GM12878 (cell line): ENCODE results near the gene LRCH4. TPM values are rescaled to one million over a fixed set of nuclear protein-coding genes. Genes with fewer than 3 reads are reported as not detected.
"Not testable (repeated sequence)": the region's sequence is repeated elsewhere in the genome, so short reads cannot be mapped to it uniquely, and the experiment has no call there.

Experiments
- ATAC-seq: fragments of 200-7000 bp; cut with Tn5 transposase; 3 replicates; pipeline ENCODE4 v1.9.1; 2020; ENCODE audit warnings: mild to moderate bottlenecking, moderate library complexity
- BruUV-seq: library from RNA; stranded (reverse); fragments of 400-500 nt; replicated peaks from 2 replicates; lab custom pipeline; 2021; lab: Mats Ljungman, UMichigan
- CTCF ChIA-PET: fragments of 300-600 bp; sonication (Branson Sonifier 250); formaldehyde crosslinking; extraction: SDS; loops from one replicate; lab custom pipeline; 2021; ENCODE audit warnings: inconsistent platforms; lab: Yijun Ruan, JAX
- POLR2A ChIA-PET: fragments of 350-600 bp; formaldehyde crosslinking; extraction: SDS; loops from one replicate; lab custom pipeline; 2021; ENCODE audit warnings: inconsistent platforms; lab: Charles Lee
- RAD21 ChIA-PET: fragments of 300-600 bp; sonication (Branson Sonifier 250); formaldehyde crosslinking; loops from one replicate; lab custom pipeline; 2023; ENCODE audit warnings: antibody characterized with exemption; ENCODE audit not compliant: unreplicated experiment; lab: Charles Lee
- SMC1A ChIA-PET: fragments of 300-600 bp; sonication (Branson Sonifier 250); formaldehyde crosslinking; loops from one replicate; lab custom pipeline; 2023; ENCODE audit not compliant: unreplicated experiment, uncharacterized antibody; lab: Charles Lee
- DNase-seq: peaks from one replicate; pipeline ENCODE4 v3.0.0-alpha.2; 2011; ENCODE audit warnings: low read depth, low spot score
- FAIRE-seq: peaks from 3 replicates; lab custom pipeline; 2011; peaks lifted over from hg19 to GRCh38; lab: Jason Lieb, UNC
- H2AFZ ChIP-seq: 2 replicates; pipeline ENCODE4 v1.6.0; 2011; ENCODE audit warnings: low read depth, low read length, control low read depth; ENCODE audit not compliant: control insufficient read depth
- H3K27ac ChIP-seq: 2 replicates; pipeline ENCODE4 v1.5.1; 2011; ENCODE audit warnings: control low read depth; ENCODE audit not compliant: control insufficient read depth, insufficient read depth
- H3K27me3 ChIP-seq, 2 experiments: replicated peaks in 1 of 2; 2 replicates each; pipeline versions ENCODE4 v1.6.0 to v1.6.1; 2011; ENCODE audit warnings: low read length in 1 of 2; ENCODE audit not compliant: control insufficient read depth in 2 of 2, insufficient read depth in 2 of 2
- H3K36me3 ChIP-seq, 2 experiments: 2 replicates each; pipeline ENCODE4 v1.5.1; 2011; ENCODE audit warnings: low read length in 1 of 2; ENCODE audit not compliant: control insufficient read depth in 2 of 2, insufficient read depth in 2 of 2
- H3K4me1 ChIP-seq: 2 replicates; pipeline ENCODE4 v1.6.1; 2011; ENCODE audit warnings: mild to moderate bottlenecking, low read length, moderate library complexity, mixed read lengths; ENCODE audit not compliant: control insufficient read depth, insufficient read depth
- H3K4me2 ChIP-seq: 2 replicates; pipeline ENCODE4 v1.6.0; 2011; ENCODE audit warnings: control low read depth; ENCODE audit not compliant: control insufficient read depth, insufficient read depth
- H3K4me3 ChIP-seq: fragments of 200-600 bp; sonication (generic); 2 replicates; pipeline ENCODE4 v1.5.1; 2016
- H3K79me2 ChIP-seq: 2 replicates; pipeline ENCODE4 v1.6.0; 2011; ENCODE audit warnings: low read length; ENCODE audit not compliant: control insufficient read depth, insufficient read depth
- H3K9ac ChIP-seq: 2 replicates; pipeline ENCODE4 v1.8.0; 2011; ENCODE audit warnings: low read length, control low read depth, mixed read lengths; ENCODE audit not compliant: control insufficient read depth, insufficient read depth
- H3K9me3 ChIP-seq: replicated peaks from 3 replicates; pipeline ENCODE4 v1.5.1; 2011; ENCODE audit warnings: mild to moderate bottlenecking, low read length; ENCODE audit not compliant: control insufficient read depth, insufficient read depth
- H4K20me1 ChIP-seq: 2 replicates; pipeline ENCODE4 v1.6.0; 2011; ENCODE audit not compliant: control insufficient read depth, insufficient read depth
- WGBS: methylation state at CpG from one replicate; pipeline ENCODE4 v1.1.6; 2016; ENCODE audit warnings: low lambda C conversion rate; ENCODE audit not compliant: insufficient replicate concordance, insufficient coverage; ENCODE audit errors: missing lambda C conversion rate; 5-methylcytosine and 5-hydroxymethylcytosine counted together
- in situ Hi-C: fragments of 300-500 bp; cut with MboI; formaldehyde crosslinking; loops from 9 replicates; pipeline ENCODE4 v1.14.3; 2018; ENCODE audit warnings: mixed read lengths
- intact Hi-C: fragments of 100-400 bp; cut with micrococcal nuclease; formaldehyde crosslinking; loops from one replicate; pipeline ENCODE4 v1.14.2; 2022; ENCODE audit not compliant: unreplicated experiment
- polyA plus RNA-seq, 11 experiments: library from polyadenylated mRNA; depleted of rRNA in 4 of 11; unstranded in 6 of 11; stranded (reverse) in 5 of 11; fragments of >200 nt; fragmentation: Nextera tagmentation in 4 of 11; fragmentation: Illumina TruSeq in 1 of 11; extraction: Ambion mirVana in 4 of 11; extraction: Trizol in 1 of 11; gene quantifications; 1 replicate in 1 of 11; 2 replicates in 10 of 11; pipeline versions ENCODE4 v1.2.1 to v1.2.3, GENCODE V29; 2011 to 2016; ENCODE audit warnings: inconsistent platforms in 2 of 11, missing spikeins in 2 of 11, low read depth in 1 of 11
- small RNA-seq: library from RNA; depleted of rRNA; stranded (forward); fragments of <200 nt; gene quantifications from one replicate; pipeline ENCODE3, GENCODE V24; 2014
- total RNA-seq, 4 experiments: library from RNA; depleted of rRNA in 3 of 4; stranded (reverse); fragments of >200 nt in 3 of 4; fragmentation: Illumina TruSeq in 1 of 4; extraction: Trizol in 1 of 4; gene quantifications; 2 replicates each; pipeline versions ENCODE4 v1.2.1 to v1.2.3, GENCODE V29; 2013 to 2021

Gene LRCH4
- total and polyA plus RNA-seq, 10 of the 15 experiments (the other 5 are each of a cell fraction or from before 2014, with no cell fraction given), result 0.58 to 96.7 (median 28.4) TPM

- intact Hi-C loops, H3K27me3 ChIP-seq, H3K4me3 ChIP-seq, in situ Hi-C loops, ATAC-seq, H3K36me3 ChIP-seq, H3K9me3 ChIP-seq, DNase-seq, BruUV-seq, H3K9ac ChIP-seq, H3K79me2 ChIP-seq, FAIRE-seq, H4K20me1 ChIP-seq: not testable (repeated sequence)
- POLR2A ChIA-PET, result interaction anchor here (0.5 to 1.7 kb wide), 6 partner anchors 10 to 1889 kb away, joined by 3 to 9 read pairs (median 4); partner anchors contain the start of gene AGFG2
- CTCF ChIA-PET, result interaction anchor here (0.9 to 2.0 kb wide), 9 partner anchors 10 to 50 kb away, joined by 3 to 10 read pairs (median 4); partner anchors contain the start of gene AGFG2
- SMC1A ChIA-PET, result interaction anchor here (0.6 to 2.3 kb wide), 6 partner anchors 10 to 22 kb away, joined by 3 to 24 read pairs (median 4); partner anchors contain the start of gene AGFG2
- peak overlapping the region; percentile 17; the same call in 1 of the 2 replicates for H3K4me2 ChIP-seq
- H2AFZ ChIP-seq, result peak overlapping the region; percentile 60
- H3K27ac ChIP-seq, result peak overlapping the region; percentile 70
- 94% methylated on average over 9 of the region's 12 CpGs for WGBS
- RAD21 ChIA-PET, result interaction anchor here (0.7 to 2.8 kb wide), 8 partner anchors 10 to 58 kb away, joined by 3 to 13 read pairs (median 7); partner anchors contain the start of genes AGFG2, FBXO24 and LRCH4
- H3K4me1 ChIP-seq, result peaks cover 17% of the 10 kb centered on the region
Observed at GRCh38 chr7:100528108-100528866, 57.6 kb downstream of the LRCH4 start.

Small RNAs within 50 kb of the gene (small RNA-seq; reads per million reads assigned to genes)
- gene RN7SL416P (not detected), gene SAP25 (0.12 reads per million)

Other genes starting within 250 kb of the LRCH4 start
Only the 7 nearest of the 21 such genes appear.
- gene AGFG2, start 46.9 kb downstream of the LRCH4 start, total RNA-seq (2014; rRNA removed), result 47.8 and 60.3 TPM in 2 replicates
- gene AGFG2, start 46.9 kb downstream of the LRCH4 start, total RNA-seq (2014; rRNA removed; fragmentation: Illumina TruSeq; extraction: Trizol), result 14.9 and 18.0 TPM in 2 replicates
- 71.5 and 75.1 TPM in 2 replicates for gene AGFG2, start 46.9 kb downstream of the LRCH4 start, total RNA-seq (2021)
- gene AGFG2, start 46.9 kb downstream of the LRCH4 start, polyA plus RNA-seq (2011; rRNA removed), result 10.2 and 24.2 TPM in 2 replicates
- gene AGFG2, start 46.9 kb downstream of the LRCH4 start, polyA plus RNA-seq (2014; fragmentation: Illumina TruSeq; extraction: Trizol), result 6.6 and 15.6 TPM in 2 replicates
- gene AGFG2, start 46.9 kb downstream of the LRCH4 start, polyA plus RNA-seq (2014; fragmentation: Nextera tagmentation; extraction: Ambion mirVana), result 1 to 10 TPM in 1 of 2 experiments, under 1 TPM in 1; 0.90 to 1.1 TPM
- 47.0 and 50.2 TPM in 2 replicates for gene AGFG2, start 46.9 kb downstream of the LRCH4 start, polyA plus RNA-seq (2014; rRNA removed)
- 10 to 100 TPM; 26.7 to 27.0 TPM for gene AGFG2, start 46.9 kb downstream of the LRCH4 start, polyA plus RNA-seq (2016; fragmentation: Nextera tagmentation; extraction: Ambion mirVana)
- gene SAP25, start 12.2 kb downstream of the LRCH4 start, total RNA-seq (2014; rRNA removed), result 1.8 and 1.9 TPM in 2 replicates
- 0.18 and 0.83 TPM in 2 replicates for gene SAP25, start 12.2 kb downstream of the LRCH4 start, total RNA-seq (2014; rRNA removed; fragmentation: Illumina TruSeq; extraction: Trizol)
- 7.0 and 8.3 TPM in 2 replicates for gene SAP25, start 12.2 kb downstream of the LRCH4 start, total RNA-seq (2021)
- gene SAP25, start 12.2 kb downstream of the LRCH4 start, polyA plus RNA-seq (2011; rRNA removed), result 0.19 and 0.60 TPM in 2 replicates
- 0.15 TPM in 1 of 2 replicates, not detected in the other for gene SAP25, start 12.2 kb downstream of the LRCH4 start, polyA plus RNA-seq (2014; fragmentation: Illumina TruSeq; extraction: Trizol)
- 1 to 10 TPM in 1 of 2 experiments, under 1 TPM in 1; 0.14 to 1.1 TPM for gene SAP25, start 12.2 kb downstream of the LRCH4 start, polyA plus RNA-seq (2014; fragmentation: Nextera tagmentation; extraction: Ambion mirVana)
- 8.6 and 12.5 TPM in 2 replicates for gene SAP25, start 12.2 kb downstream of the LRCH4 start, polyA plus RNA-seq (2014; rRNA removed)
- gene SAP25, start 12.2 kb downstream of the LRCH4 start, polyA plus RNA-seq (2016; fragmentation: Nextera tagmentation; extraction: Ambion mirVana), result 1 to 10 TPM; 1.1 to 2.8 TPM
- 0.11 and 0.16 TPM in 2 replicates for gene FBXO24, start 199 bp upstream of the LRCH4 start, total RNA-seq (2014; rRNA removed)
- gene FBXO24, start 199 bp upstream of the LRCH4 start, total RNA-seq (2014; rRNA removed; fragmentation: Illumina TruSeq; extraction: Trizol), result 0.23 and 0.31 TPM in 2 replicates
- not detected in 2 replicates for gene FBXO24, start 199 bp upstream of the LRCH4 start, total RNA-seq (2021)
- gene FBXO24, start 199 bp upstream of the LRCH4 start, polyA plus RNA-seq (2011; rRNA removed), result 0.78 and 0.96 TPM in 2 replicates
- 0.24 TPM in 1 of 2 replicates, not detected in the other for gene FBXO24, start 199 bp upstream of the LRCH4 start, polyA plus RNA-seq (2014; fragmentation: Illumina TruSeq; extraction: Trizol)
- gene FBXO24, start 199 bp upstream of the LRCH4 start, polyA plus RNA-seq (2014; fragmentation: Nextera tagmentation; extraction: Ambion mirVana), result not detected
- gene FBXO24, start 199 bp upstream of the LRCH4 start, polyA plus RNA-seq (2014; rRNA removed), result 0.30 and 0.60 TPM in 2 replicates
- gene FBXO24, start 199 bp upstream of the LRCH4 start, polyA plus RNA-seq (2016; fragmentation: Nextera tagmentation; extraction: Ambion mirVana), result under 1 TPM in 1 of 2 experiments, not detected in 1; 0.19 TPM
- 0.85 and 0.87 TPM in 2 replicates for gene PCOLCE, start 16.2 kb upstream of the LRCH4 start, total RNA-seq (2014; rRNA removed)
- 0.32 and 0.40 TPM in 2 replicates for gene PCOLCE, start 16.2 kb upstream of the LRCH4 start, total RNA-seq (2014; rRNA removed; fragmentation: Illumina TruSeq; extraction: Trizol)
- 2.5 and 3.4 TPM in 2 replicates for gene PCOLCE, start 16.2 kb upstream of the LRCH4 start, total RNA-seq (2021)
- 0.56 and 0.88 TPM in 2 replicates for gene PCOLCE, start 16.2 kb upstream of the LRCH4 start, polyA plus RNA-seq (2011; rRNA removed)
- gene PCOLCE, start 16.2 kb upstream of the LRCH4 start, polyA plus RNA-seq (2014; fragmentation: Illumina TruSeq; extraction: Trizol), result 0.57 and 1.0 TPM in 2 replicates
- under 1 TPM; 0.27 to 0.45 TPM for gene PCOLCE, start 16.2 kb upstream of the LRCH4 start, polyA plus RNA-seq (2014; fragmentation: Nextera tagmentation; extraction: Ambion mirVana)
- gene PCOLCE, start 16.2 kb upstream of the LRCH4 start, polyA plus RNA-seq (2014; rRNA removed), result 2.2 and 2.9 TPM in 2 replicates
- 1 to 10 TPM; 1.8 to 2.7 TPM for gene PCOLCE, start 16.2 kb upstream of the LRCH4 start, polyA plus RNA-seq (2016; fragmentation: Nextera tagmentation; extraction: Ambion mirVana)
- gene MOSPD3, start 26.4 kb upstream of the LRCH4 start, total RNA-seq (2014; rRNA removed), result 4.4 and 6.7 TPM in 2 replicates
- gene MOSPD3, start 26.4 kb upstream of the LRCH4 start, total RNA-seq (2014; rRNA removed; fragmentation: Illumina TruSeq; extraction: Trizol), result 1.8 and 2.6 TPM in 2 replicates
- gene MOSPD3, start 26.4 kb upstream of the LRCH4 start, total RNA-seq (2021), result 7.7 and 7.8 TPM in 2 replicates
- gene MOSPD3, start 26.4 kb upstream of the LRCH4 start, polyA plus RNA-seq (2011; rRNA removed), result 0.71 and 1.7 TPM in 2 replicates
- gene MOSPD3, start 26.4 kb upstream of the LRCH4 start, polyA plus RNA-seq (2014; fragmentation: Illumina TruSeq; extraction: Trizol), result 1.2 and 2.9 TPM in 2 replicates
- gene MOSPD3, start 26.4 kb upstream of the LRCH4 start, polyA plus RNA-seq (2014; fragmentation: Nextera tagmentation; extraction: Ambion mirVana), result 1 to 10 TPM in 1 of 2 experiments, under 1 TPM in 1; 0.61 to 1.2 TPM
- gene MOSPD3, start 26.4 kb upstream of the LRCH4 start, polyA plus RNA-seq (2014; rRNA removed), result 5.3 and 9.0 TPM in 2 replicates
- gene MOSPD3, start 26.4 kb upstream of the LRCH4 start, polyA plus RNA-seq (2016; fragmentation: Nextera tagmentation; extraction: Ambion mirVana), result 10 to 100 TPM in 1 of 2 experiments, 1 to 10 TPM in 1; 9.3 to 13.6 TPM
- gene TFR2, start 55.4 kb upstream of the LRCH4 start, total RNA-seq (2014; rRNA removed), result 2.3 and 2.9 TPM in 2 replicates
- 0.67 and 0.69 TPM in 2 replicates for gene TFR2, start 55.4 kb upstream of the LRCH4 start, total RNA-seq (2014; rRNA removed; fragmentation: Illumina TruSeq; extraction: Trizol)
- 4.2 and 7.2 TPM in 2 replicates for gene TFR2, start 55.4 kb upstream of the LRCH4 start, total RNA-seq (2021)
- 0.07 and 0.30 TPM in 2 replicates for gene TFR2, start 55.4 kb upstream of the LRCH4 start, polyA plus RNA-seq (2011; rRNA removed)
- gene TFR2, start 55.4 kb upstream of the LRCH4 start, polyA plus RNA-seq (2014; fragmentation: Illumina TruSeq; extraction: Trizol), result 0.90 and 1.5 TPM in 2 replicates
- gene TFR2, start 55.4 kb upstream of the LRCH4 start, polyA plus RNA-seq (2014; fragmentation: Nextera tagmentation; extraction: Ambion mirVana), result under 1 TPM; 0.32 to 0.33 TPM
- gene TFR2, start 55.4 kb upstream of the LRCH4 start, polyA plus RNA-seq (2014; rRNA removed), result 3.3 and 4.7 TPM in 2 replicates
- gene TFR2, start 55.4 kb upstream of the LRCH4 start, polyA plus RNA-seq (2016; fragmentation: Nextera tagmentation; extraction: Ambion mirVana), result 1 to 10 TPM; 2.2 to 2.8 TPM
- gene ACTL6B, start 70.3 kb upstream of the LRCH4 start, total RNA-seq (2014; rRNA removed), result not detected in 2 replicates
- gene ACTL6B, start 70.3 kb upstream of the LRCH4 start, total RNA-seq (2014; rRNA removed; fragmentation: Illumina TruSeq; extraction: Trizol), result not detected in 2 replicates
- gene ACTL6B, start 70.3 kb upstream of the LRCH4 start, total RNA-seq (2021), result not detected in 2 replicates
- not detected in 2 replicates for gene ACTL6B, start 70.3 kb upstream of the LRCH4 start, polyA plus RNA-seq (2011; rRNA removed)
- gene ACTL6B, start 70.3 kb upstream of the LRCH4 start, polyA plus RNA-seq (2014; fragmentation: Illumina TruSeq; extraction: Trizol), result not detected in 2 replicates
- not detected for gene ACTL6B, start 70.3 kb upstream of the LRCH4 start, polyA plus RNA-seq (2014; fragmentation: Nextera tagmentation; extraction: Ambion mirVana)
- gene ACTL6B, start 70.3 kb upstream of the LRCH4 start, polyA plus RNA-seq (2014; rRNA removed), result not detected in 2 replicates
- gene ACTL6B, start 70.3 kb upstream of the LRCH4 start, polyA plus RNA-seq (2016; fragmentation: Nextera tagmentation; extraction: Ambion mirVana), result not detected